CD4-positive, alpha-beta T cell (primary cell): ENCODE data around the gene ZNF283. TPM values are rescaled to one million over a fixed set of nuclear protein-coding genes. Genes with fewer than 3 reads are reported as not detected.

Experiments
- ATAC-seq: fragments of 200-7000 bp; cut with Tn5 transposase; one replicate; pipeline ENCODE4 v1.10.0; 2022; ENCODE audit warnings: mild to moderate bottlenecking; ENCODE audit not compliant: poor library complexity
- CTCF ChIA-PET: fragments of 350-600 bp; sonication (Branson Sonifier 250); formaldehyde crosslinking; loops from one replicate; lab custom pipeline; 2021; ENCODE audit warnings: antibody characterized with exemption, inconsistent platforms; lab: Charles Lee
- POLR2A ChIA-PET: fragments of 350-600 bp; sonication (Branson Sonifier 250); formaldehyde crosslinking; loops from one replicate; lab custom pipeline; 2021; ENCODE audit warnings: antibody characterized with exemption, inconsistent platforms; lab: Charles Lee
- DNase-seq, 14 experiments: peaks; one replicate each; pipeline ENCODE4 v3.0.0-alpha.2; 2013 to 2020; ENCODE audit warnings: mixed read lengths in 2 of 14
- H3K27ac ChIP-seq, 2 donors: one replicate each; pipeline versions ENCODE4 v1.5.1 to v1.7.0; 2013; ENCODE audit warnings: low read length in 2 of 2, low read depth in 1 of 2, mild to moderate bottlenecking in 1 of 2
- H3K27me3 ChIP-seq, 2 experiments: 1 replicate in 1 of 2; 2 replicates in 1 of 2; pipeline versions ENCODE4 v1.6.1 to v1.7.0; 2013; ENCODE audit warnings: low read length in 2 of 2, control low read depth in 1 of 2, mild to moderate bottlenecking in 1 of 2, moderate library complexity in 1 of 2; ENCODE audit not compliant: insufficient read depth in 2 of 2, control insufficient read depth in 1 of 2
- H3K36me3 ChIP-seq: one replicate; pipeline ENCODE4 v1.6.1; 2013; ENCODE audit warnings: low read length, control low read depth; ENCODE audit not compliant: insufficient read depth
- H3K4me1 ChIP-seq: one replicate; pipeline ENCODE4 v1.6.1; 2013; ENCODE audit warnings: low read length, control low read depth; ENCODE audit not compliant: insufficient read depth
- H3K4me3 ChIP-seq: one replicate; pipeline ENCODE4 v1.5.1; 2013; ENCODE audit warnings: mild to moderate bottlenecking, low read length, moderate library complexity
- H3K9me3 ChIP-seq, 2 experiments: 1 replicate in 1 of 2; 2 replicates in 1 of 2; pipeline versions ENCODE4 v1.6.1 to v1.7.0; 2013; ENCODE audit warnings: low read length in 2 of 2, mild to moderate bottlenecking in 2 of 2, control low read depth in 1 of 2, moderate library complexity in 1 of 2; ENCODE audit not compliant: control insufficient read depth in 1 of 2, insufficient read depth in 1 of 2
- H3K27ac Mint-ChIP-seq: one replicate; pipeline ENCODE4 v1.8.0; 2020; ENCODE audit warnings: mixed read lengths
- H3K27me3 Mint-ChIP-seq: one replicate; pipeline ENCODE4 v1.8.0; 2021; ENCODE audit warnings: mixed read lengths
- H3K36me3 Mint-ChIP-seq: one replicate; pipeline ENCODE4 v1.8.0; 2021; ENCODE audit warnings: low read depth, mixed read lengths
- H3K4me1 Mint-ChIP-seq: one replicate; pipeline ENCODE4 v1.8.0; 2021; ENCODE audit warnings: low read depth, mixed read lengths
- H3K4me3 Mint-ChIP-seq: one replicate; pipeline ENCODE4 v1.8.0; 2020; ENCODE audit warnings: mild to moderate bottlenecking, mixed read lengths
- H3K9me3 Mint-ChIP-seq: one replicate; pipeline ENCODE4 v1.8.0; 2020; ENCODE audit warnings: mixed read lengths
- CTCF ChIP-seq: fragments of 200-600 bp; IDR thresholded peaks from one replicate; pipeline ENCODE4 v1.8.0; 2022; ENCODE audit warnings: antibody characterized with exemption, mild to moderate bottlenecking
- intact Hi-C, 2 experiments: fragments of 100-400 bp; cut with DNase I in 1 of 2; cut with micrococcal nuclease in 1 of 2; formaldehyde crosslinking; loops; one replicate each; pipeline versions ENCODE4 v1.15.1 to v1.9.0; 2023 to 2025; cut with DNase I, micrococcal nuclease
- total RNA-seq, 174 experiments: library from RNA in 2 of 174; stranded (reverse) in 2 of 174; gene quantifications; one replicate each; pipeline ENCODE4 v1.2.3 and lab custom pipeline; 2021 to 2026

The ZNF283 gene
- total RNA-seq, 2 experiments from 2014 or later = 2.3 to 3.7 TPM

- H3K36me3 ChIP-seq = no peaks in the 10 kb centered on the region
- H3K27me3 ChIP-seq = no peaks in the 10 kb centered on the region
- H3K4me1 ChIP-seq = peaks cover 96% of the 10 kb centered on the region
- peak overlapping the region; percentile 58 to 71 for H3K27ac ChIP-seq
- TF ChIP-seq CTCF = no peak
- H3K27me3 Mint-ChIP-seq = no peaks in the 10 kb centered on the region
- intact Hi-C loops = loop anchor here in 1 of 2 experiments (10.0 kb wide), 2 partner anchors 105 to 225 kb away; partner anchors contain the start of gene PLAUR
- DNase-seq (peak in 2 of 14 experiments; percentile 31 to 51), ATAC-seq (no peak)
- peak overlapping the region; percentile 90 for H3K27ac Mint-ChIP-seq
- peaks cover 88% of the 10 kb centered on the region for H3K4me1 Mint-ChIP-seq
- CTCF ChIA-PET = interaction anchor here (3.4 to 5.3 kb wide), 2 partner anchors 14 to 35 kb away, joined by 13 to 45 read pairs; no protein-coding TSS in a partner anchor
- peak overlapping the region; percentile 82 for H3K4me3 Mint-ChIP-seq
- no peaks in the 10 kb centered on the region for H3K9me3 ChIP-seq
- H3K4me3 ChIP-seq = peak overlapping the region; percentile 63
- POLR2A ChIA-PET = interaction anchor here (1.3 to 5.7 kb wide), 4 partner anchors 13 to 112 kb away, joined by 5 to 43 read pairs (median 6); partner anchors contain the start of gene SMG9
- no peaks in the 10 kb centered on the region for H3K9me3 Mint-ChIP-seq
- H3K36me3 Mint-ChIP-seq = peaks cover 11% of the 10 kb centered on the region
Measured at GRCh38 chr19:43779820-43780219, 47.3 kb upstream of the ZNF283 start.

GRCh38 chr19:43780706-43781525, 46.2 kb upstream of the ZNF283 start, which contains the start of gene KCNN4:
Gene KCNN4, minus strand, starts transcription at chr19:43780973. Its CDS starts 112 bp downstream, at chr19:43780861.
- TF ChIP-seq CTCF = no peak
- intact Hi-C loops = loop anchor here in 1 of 2 experiments (10.0 kb wide), 2 partner anchors 106 to 226 kb away; partner anchors contain the start of gene PLAUR
- H3K4me3 Mint-ChIP-seq = peak within 1 kb of the TSS; percentile 88

GRCh38 chr19:43781630-43782310, 45.4 kb upstream of the ZNF283 start:
- peaks cover 79% of the 10 kb centered on the region for H3K4me1 Mint-ChIP-seq
- H3K27ac Mint-ChIP-seq = peak overlapping the region; percentile 90
- DNase-seq = peak in 1 of 14 experiments; percentile 26
- TF ChIP-seq CTCF = no peak
- no peaks in the 10 kb centered on the region for H3K9me3 ChIP-seq
- peak overlapping the region; percentile 88 for H3K4me3 Mint-ChIP-seq
- ChIA-PET CTCF (interaction anchor here (0.8 to 3.4 kb wide), 3 partner anchors 15 to 36 kb away, joined by 3 to 13 read pairs (median 10); no protein-coding TSS in a partner anchor), POLR2A (interaction anchor here (1.3 to 5.7 kb wide), 2 partner anchors 17 to 27 kb away, joined by 5 to 43 read pairs; partner anchors contain the start of gene SMG9)
- no peaks in the 10 kb centered on the region for H3K27me3 Mint-ChIP-seq
- H3K27me3 ChIP-seq = no peaks in the 10 kb centered on the region
- intact Hi-C loops = loop anchor here in 1 of 2 experiments (10.0 kb wide), 2 partner anchors 107 to 227 kb away; partner anchors contain the start of gene PLAUR
- H3K36me3 ChIP-seq = no peaks in the 10 kb centered on the region
- H3K27ac ChIP-seq = peak overlapping the region in 1 of 2 donors; percentile 62
- H3K4me3 ChIP-seq = peak overlapping the region; percentile 63
- no peak for ATAC-seq
- no peaks in the 10 kb centered on the region for H3K36me3 Mint-ChIP-seq
- no peaks in the 10 kb centered on the region for H3K9me3 Mint-ChIP-seq
- H3K4me1 ChIP-seq = peaks cover 83% of the 10 kb centered on the region

More at GRCh38 chr19:43780706-43781525, 46.2 kb upstream of the ZNF283 start, which contains the start of gene KCNN4:
- no peaks in the 10 kb centered on the region for H3K36me3 ChIP-seq
- Mint-ChIP-seq H3K36me3 (peaks cover 4% of the 10 kb centered on the region), H3K9me3 (no peaks in the 10 kb centered on the region), H3K4me1 (peaks cover 87% of the 10 kb centered on the region), H3K27ac (peak within 1 kb of the TSS; percentile 90), H3K27me3 (no peaks in the 10 kb centered on the region)
- POLR2A ChIA-PET = interaction anchor here (1.3 to 5.7 kb wide), 3 partner anchors 16 to 113 kb away, joined by 5 to 43 read pairs (median 6); partner anchors contain the start of gene SMG9
- ATAC-seq (peak; percentile 39), DNase-seq (peak; percentile 29 to 80 (median 62))
- H3K4me3 ChIP-seq = peak within 1 kb of the TSS; percentile 63
- H3K4me1 ChIP-seq = peaks cover 92% of the 10 kb centered on the region
- H3K27me3 ChIP-seq = no peaks in the 10 kb centered on the region
- no peaks in the 10 kb centered on the region for H3K9me3 ChIP-seq
- peak within 1 kb of the TSS; percentile 62 to 71 for H3K27ac ChIP-seq
- CTCF ChIA-PET = interaction anchor here (0.8 to 3.4 kb wide), 3 partner anchors 15 to 36 kb away, joined by 3 to 13 read pairs (median 10); no protein-coding TSS in a partner anchor
